Adipose tissue (tissue), 3 donors: ENCODE data around the gene RPTOR. TPM values are rescaled to one million over a fixed set of nuclear protein-coding genes. Genes with fewer than 3 reads are reported as not detected.

Experiments used
- H3K27ac ChIP-seq: one replicate; pipeline ENCODE4 v1.5.1; 2013; ENCODE audit warnings: low read depth, low read length
- WGBS, 3 donors: extraction: QIAGEN DNeasy Blood & Tissue Kit; methylation state at CpG; one replicate each; pipeline ENCODE4 v1.1.7; 2013; 5-methylcytosine and 5-hydroxymethylcytosine counted together
- polyA plus RNA-seq, 3 donors: library from polyadenylated mRNA; stranded (reverse); fragments of 200-250 nt; gene quantifications; one replicate each; pipeline ENCODE4 v1.2.3, GENCODE V29; 2013
- donor health status: healthy with polysubstance abuse.
- donor health status: Bipolar disorder and iron deficiency.
- donor health status: healthy.

RPTOR gene
- polyA plus RNA-seq, 3 donors, result 5.8 to 13.2 (median 7.5) TPM

GRCh38 chr17:81000631-81001357 lies 456.2 kb downstream of the RPTOR start:
- 57 to 85% (median 70%) methylated on average over 18 of the region's 18 CpGs for WGBS, 3 donors
- H3K27ac ChIP-seq, result no peak overlapping the region

GRCh38 chr17:81002013-81002384 lies 457.4 kb downstream of the RPTOR start:
- no peak overlapping the region for H3K27ac ChIP-seq
- 69 to 78% (median 72%) methylated on average over 10 of the region's 10 CpGs for WGBS, 3 donors

GRCh38 chr17:81002409-81003361 lies 458.0 kb downstream of the RPTOR start:
- no peak overlapping the region for H3K27ac ChIP-seq
- WGBS, 3 donors, result 43 to 49% (median 44%) methylated on average over 20 to 21 of the region's 21 CpGs

GRCh38 chr17:81003711-81004475 lies 459.3 kb downstream of the RPTOR start:
- H3K27ac ChIP-seq, result no peak overlapping the region
- WGBS, 3 donors, result 3 to 4% (median 3%) methylated on average over 56 to 71 of the region's 72 CpGs

- H3K27ac ChIP-seq, result no peak overlapping the region
- 69 to 73% (median 71%) methylated on average over 10 of the region's 10 CpGs for WGBS, 3 donors
These were observed 462.3 kb downstream of the RPTOR start for GRCh38 chr17:81006891-81007290.

- 83 to 87% (median 87%) methylated on average over 11 of the region's 11 CpGs for WGBS, 3 donors
- H3K27ac ChIP-seq, result no peak overlapping the region
These were observed 463.5 kb downstream of the RPTOR start for GRCh38 chr17:81008140-81008539.

DNA sequence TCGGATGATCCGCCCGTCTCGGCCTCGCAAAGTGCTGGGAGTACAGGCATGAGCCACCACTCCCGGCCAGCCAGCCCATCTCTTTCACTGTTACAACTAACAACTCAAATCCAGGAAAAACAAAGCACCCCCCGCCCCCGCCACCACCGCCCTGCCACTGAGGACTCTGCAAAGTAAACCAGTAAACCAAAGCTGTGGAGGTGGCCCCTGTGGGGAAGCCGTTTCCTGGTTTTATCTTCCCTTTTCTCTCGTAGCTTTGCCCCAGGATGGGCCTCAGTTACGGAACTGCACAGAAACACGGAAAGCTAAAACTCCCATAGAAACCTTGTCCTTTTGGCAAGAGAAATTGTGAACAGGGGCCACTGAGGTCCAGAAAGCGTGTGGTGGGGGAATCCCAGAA lies 464.5 kb downstream of the RPTOR start:
- 75 to 90% (median 79%) methylated on average over 14 of the region's 14 CpGs for WGBS, 3 donors
- no peak overlapping the region for H3K27ac ChIP-seq

DNA sequence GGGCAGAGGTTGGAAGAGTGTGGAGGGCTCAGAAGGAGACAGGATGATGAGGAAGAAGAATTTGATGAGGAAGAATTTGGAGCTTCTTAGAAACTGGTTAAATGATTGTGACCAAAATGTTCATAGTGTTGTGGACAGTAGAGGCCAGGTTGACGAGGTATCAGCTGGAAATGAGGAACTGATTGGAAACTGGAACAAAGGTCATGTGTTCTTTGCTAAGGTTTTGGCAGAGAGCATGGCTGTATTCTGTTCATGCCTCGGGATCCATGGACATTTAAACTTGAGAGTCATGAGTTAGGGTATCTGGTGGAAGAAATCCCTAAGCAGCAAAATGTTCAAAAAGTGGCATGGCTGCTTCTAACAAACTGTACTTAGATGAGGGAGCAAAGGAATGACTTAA lies 466.3 kb downstream of the RPTOR start:
- no peak overlapping the region for H3K27ac ChIP-seq
- 61 to 91% (median 85%) methylated on average over 2 of the region's 2 CpGs for WGBS, 3 donors

- WGBS, 3 donors, result 62 to 83% (median 80%) methylated on average over 3 of the region's 3 CpGs
- no peak overlapping the region for H3K27ac ChIP-seq
These were observed 467.3 kb downstream of the RPTOR start for GRCh38 chr17:81011951-81012350.

- H3K27ac ChIP-seq, result no peak overlapping the region
- 88 to 91% (median 91%) methylated on average over 13 of the region's 13 CpGs for WGBS, 3 donors
These were observed 468.2 kb downstream of the RPTOR start for GRCh38 chr17:81012574-81013447.

- 68 to 75% (median 72%) methylated on average over 6 of the region's 6 CpGs for WGBS, 3 donors
- no peak overlapping the region for H3K27ac ChIP-seq
These were observed 469.0 kb downstream of the RPTOR start for GRCh38 chr17:81013642-81014041.

- WGBS, 3 donors, result 92 to 100% (median 95%) methylated on average over 1 of the region's 1 CpG
- H3K27ac ChIP-seq, result no peak overlapping the region
These were observed 470.5 kb downstream of the RPTOR start for GRCh38 chr17:81015136-81015535.

Other genes starting within 250 kb of the RPTOR start
- 10 to 100 TPM; 10.3 to 19.8 (median 10.5) TPM for gene ENDOV, start 129.7 kb upstream of the RPTOR start, polyA plus RNA-seq
- gene NPTX1, start 68.2 kb upstream of the RPTOR start, polyA plus RNA-seq, result under 1 TPM in 2 of 3 donors, not detected in 1; 0.05 to 0.19 TPM